Measurements from ENCODE around the gene RASSF3. TPM values are rescaled to one million over a fixed set of nuclear protein-coding genes. Genes with fewer than 3 reads are reported as not detected.

The RASSF3 gene
- total RNA-seq, 1 experiment from 2014 or later = 13.4 TPM

GRCh38 chr12:64681200-64682052 is 71.1 kb downstream of the RASSF3 start:
- DNase-seq (no peak), ATAC-seq (no peak)
- H3K36me3 ChIP-seq (ENCODE audit: low read depth, low read length) = no peaks in the 10 kb centered on the region
- no peaks in the 10 kb centered on the region for H4K20me1 ChIP-seq (ENCODE audit: low read length)
- TF ChIP-seq EZH2phosphoT487 (IDR thresholded peaks at IDR 0.05; ENCODE audit: borderline replicate concordance, low read length) (no peak), EZH2 (IDR thresholded peaks at IDR 0.05; ENCODE audit: low read length, unreplicated experiment) (no peak)
- TF ChIP-seq, protein P1, sequence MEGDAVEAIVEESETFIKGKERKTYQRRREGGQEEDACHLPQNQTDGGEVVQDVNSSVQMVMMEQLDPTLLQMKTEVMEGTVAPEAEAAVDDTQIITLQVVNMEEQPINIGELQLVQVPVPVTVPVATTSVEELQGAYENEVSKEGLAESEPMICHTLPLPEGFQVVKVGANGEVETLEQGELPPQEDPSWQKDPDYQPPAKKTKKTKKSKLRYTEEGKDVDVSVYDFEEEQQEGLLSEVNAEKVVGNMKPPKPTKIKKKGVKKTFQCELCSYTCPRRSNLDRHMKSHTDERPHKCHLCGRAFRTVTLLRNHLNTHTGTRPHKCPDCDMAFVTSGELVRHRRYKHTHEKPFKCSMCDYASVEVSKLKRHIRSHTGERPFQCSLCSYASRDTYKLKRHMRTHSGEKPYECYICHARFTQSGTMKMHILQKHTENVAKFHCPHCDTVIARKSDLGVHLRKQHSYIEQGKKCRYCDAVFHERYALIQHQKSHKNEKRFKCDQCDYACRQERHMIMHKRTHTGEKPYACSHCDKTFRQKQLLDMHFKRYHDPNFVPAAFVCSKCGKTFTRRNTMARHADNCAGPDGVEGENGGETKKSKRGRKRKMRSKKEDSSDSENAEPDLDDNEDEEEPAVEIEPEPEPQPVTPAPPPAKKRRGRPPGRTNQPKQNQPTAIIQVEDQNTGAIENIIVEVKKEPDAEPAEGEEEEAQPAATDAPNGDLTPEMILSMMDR (conservative IDR thresholded peaks at IDR 0.05; ENCODE audit: low read depth, low read length) = no peak
- peaks cover 3% of the 10 kb centered on the region for H3F3A ChIP-seq (ENCODE audit: low read length, unreplicated experiment)
- H3K4me1 ChIP-seq (ENCODE audit: insufficient read depth, low read length) = peaks cover 36% of the 10 kb centered on the region
- no TSS peak for BruUV-seq (replicated peaks)
- intact Hi-C loops (cut with micrococcal nuclease) = no loop called here
- H3K9ac ChIP-seq (ENCODE audit: low read length) = no peak overlapping the region
- H3K4me2 ChIP-seq (ENCODE audit: low read length) = peak overlapping the region; percentile 88
- POLR2A ChIA-PET (ENCODE audit: unreplicated experiment) = no interaction called here
- H3K27ac ChIP-seq (ENCODE audit: low read length) = peak overlapping the region; percentile 93; the same call in 1 of the 2 replicates
- CTCF ChIA-PET = interaction anchor here (0.8 kb wide), 1 partner anchor 11 kb away, joined by 16 read pairs; no protein-coding TSS in a partner anchor
- no peaks in the 10 kb centered on the region for H3K9me2 ChIP-seq (replicated peaks; ENCODE audit: low read length)
- H3K79me2 ChIP-seq (ENCODE audit: low read length) = peaks cover 38% of the 10 kb centered on the region
- no peak overlapping the region for H2AFZ ChIP-seq (ENCODE audit: low read length)
- H3K27me3 ChIP-seq (ENCODE audit: low read length) = no peaks in the 10 kb centered on the region
- no peak overlapping the region for H3K4me3 ChIP-seq (ENCODE audit: low read length)
- no peaks in the 10 kb centered on the region for H3K9me3 ChIP-seq (ENCODE audit: low read length)

- intact Hi-C loops (cut with micrococcal nuclease) = no loop called here
- peaks cover 38% of the 10 kb centered on the region for H3K79me2 ChIP-seq (ENCODE audit: low read length)
- no peaks in the 10 kb centered on the region for H3K9me2 ChIP-seq (replicated peaks; ENCODE audit: low read length)
- no peaks in the 10 kb centered on the region for H3K27me3 ChIP-seq (ENCODE audit: low read length)
- H3K4me3 ChIP-seq (ENCODE audit: low read length) = no peak overlapping the region
- no peak for TF ChIP-seq EZH2 (IDR thresholded peaks at IDR 0.05; ENCODE audit: low read length, unreplicated experiment)
- TF ChIP-seq, protein P1 (conservative IDR thresholded peaks at IDR 0.05; ENCODE audit: low read depth, low read length) = no peak
- no peak for TF ChIP-seq EZH2phosphoT487 (IDR thresholded peaks at IDR 0.05; ENCODE audit: borderline replicate concordance, low read length)
- no peak for ATAC-seq
- ChIA-PET POLR2A (ENCODE audit: unreplicated experiment) (no interaction called here), CTCF (no interaction called here)
- no peaks in the 10 kb centered on the region for H4K20me1 ChIP-seq (ENCODE audit: low read length)
- H3F3A ChIP-seq (ENCODE audit: low read length, unreplicated experiment) = peaks cover 3% of the 10 kb centered on the region
- no peak overlapping the region for H2AFZ ChIP-seq (ENCODE audit: low read length)
- H3K9me3 ChIP-seq (ENCODE audit: low read length) = no peaks in the 10 kb centered on the region
- H3K4me1 ChIP-seq (ENCODE audit: insufficient read depth, low read length) = peaks cover 36% of the 10 kb centered on the region
- no peak overlapping the region for H3K9ac ChIP-seq (ENCODE audit: low read length)
- DNase-seq = no peak
- no TSS peak for BruUV-seq (replicated peaks)
- no peak overlapping the region for H3K27ac ChIP-seq (ENCODE audit: low read length)
- H3K36me3 ChIP-seq (ENCODE audit: low read depth, low read length) = no peaks in the 10 kb centered on the region
- H3K4me2 ChIP-seq (ENCODE audit: low read length) = no peak overlapping the region
Observed at GRCh38 chr12:64682572-64683277, 72.4 kb downstream of the RASSF3 start.
